AG04450 (cell line): ENCODE measurements around the gene PHF1. TPM values are rescaled to one million over a fixed set of nuclear protein-coding genes. Genes with fewer than 3 reads are reported as not detected.
"Not testable (repeated sequence)": the region's sequence is repeated elsewhere in the genome, so short reads cannot be mapped to it uniquely, and the experiment has no call there.

ENCODE experiments used
- CTCF ChIA-PET: fragments of 300-600, 350-600 bp; formaldehyde crosslinking; extraction: SDS; loops from one replicate; lab custom pipeline; 2022; ENCODE audit warnings: antibody characterized with exemption, inconsistent platforms; lab: Charles Lee
- POLR2A ChIA-PET: fragments of 350-600 bp; formaldehyde crosslinking; extraction: SDS; loops from one replicate; lab custom pipeline; 2021; ENCODE audit warnings: antibody characterized with exemption, inconsistent platforms; lab: Yijun Ruan, JAX
- DNase-seq: peaks from one replicate; pipeline ENCODE4 v3.0.0-alpha.2; 2011; ENCODE audit warnings: low read depth, low spot score
- H3K27ac ChIP-seq: one replicate; pipeline ENCODE4 v1.5.1; 2012; ENCODE audit warnings: low read depth, low read length, control low read depth
- H3K27me3 ChIP-seq: one replicate; pipeline ENCODE4 v1.6.0; 2012; ENCODE audit warnings: low read length; ENCODE audit not compliant: control insufficient read depth, insufficient read depth
- H3K4me3 ChIP-seq: 2 replicates; pipeline ENCODE4 v1.5.1; 2011; ENCODE audit warnings: mild to moderate bottlenecking, low read depth, low read length, control low read depth
- H3K9me3 ChIP-seq: 2 replicates; pipeline ENCODE4 v1.5.1; 2012; ENCODE audit warnings: low read length; ENCODE audit not compliant: control insufficient read depth, insufficient read depth
- CTCF ChIP-seq: IDR thresholded peaks from 2 replicates; pipeline ENCODE4 v1.5.1; 2011; ENCODE audit warnings: low read depth, low read length, control low read depth, inconsistent platforms
- polyA plus RNA-seq: library from polyadenylated mRNA; depleted of rRNA; stranded (reverse); fragments of >200 nt; gene quantifications from 2 replicates; pipeline ENCODE4 v1.2.3, GENCODE V29; 2011

The PHF1 gene
- polyA plus RNA-seq, 1 experiment: 26.6 TPM

- H3K4me3 ChIP-seq: peak overlapping the region; percentile 92
- H3K27ac ChIP-seq: no peak overlapping the region
- no peaks in the 10 kb centered on the region; the same call in 1 of the 2 replicates for H3K9me3 ChIP-seq
- DNase-seq: no peak
- TF ChIP-seq CTCF: no peak
- CTCF ChIA-PET: no interaction called here
- no peaks in the 10 kb centered on the region for H3K27me3 ChIP-seq
- POLR2A ChIA-PET: no interaction called here
These were observed 17.8 kb upstream of the PHF1 start for GRCh38 chr6:33392979-33393378.

- POLR2A ChIA-PET: no interaction called here
- Histone ChIP-seq H3K27me3 (no peaks in the 10 kb centered on the region), H3K27ac (no peak overlapping the region), H3K4me3 (no peak overlapping the region), H3K9me3 (no peaks in the 10 kb centered on the region)
- CTCF ChIA-PET: interaction anchor here (0.6 kb wide), 1 partner anchor 119 kb away, joined by 3 read pairs; no protein-coding TSS in a partner anchor
- DNase-seq: no peak
- TF ChIP-seq CTCF: no peak
These were observed 13.3 kb upstream of the PHF1 start for GRCh38 chr6:33397541-33397940.

GRCh38 chr6:33398601-33399000, 12.2 kb upstream of the PHF1 start:
- H3K9me3 ChIP-seq, H3K27me3 ChIP-seq, CTCF ChIA-PET, POLR2A ChIA-PET, H3K27ac ChIP-seq, H3K4me3 ChIP-seq, DNase-seq: not testable (repeated sequence)

- H3K9me3 ChIP-seq, CTCF ChIA-PET, H3K27me3 ChIP-seq, H3K4me3 ChIP-seq, DNase-seq, H3K27ac ChIP-seq: not testable (repeated sequence)
- POLR2A ChIA-PET: interaction anchor here (0.7 kb wide), 1 partner anchor 215 kb away, joined by 3 read pairs; no protein-coding TSS in a partner anchor
These were observed 10.9 kb upstream of the PHF1 start for GRCh38 chr6:33399881-33400280.

GRCh38 chr6:33404884-33405283, 5.9 kb upstream of the PHF1 start:
- Histone ChIP-seq H3K4me3 (no peak overlapping the region), H3K27me3 (no peaks in the 10 kb centered on the region), H3K9me3 (no peaks in the 10 kb centered on the region), H3K27ac (no peak overlapping the region)
- no peak for TF ChIP-seq CTCF
- POLR2A ChIA-PET: no interaction called here
- DNase-seq: no peak
- CTCF ChIA-PET: no interaction called here

GRCh38 chr6:33405386-33405940, 5.4 kb upstream of the PHF1 start:
- no peaks in the 10 kb centered on the region for H3K9me3 ChIP-seq
- TF ChIP-seq CTCF: no peak
- H3K27ac ChIP-seq: no peak overlapping the region
- no peak for DNase-seq
- ChIA-PET POLR2A (no interaction called here), CTCF (interaction anchor here (0.9 kb wide), 1 partner anchor 14 kb away, joined by 3 read pairs; no protein-coding TSS in a partner anchor)
- H3K4me3 ChIP-seq: no peak overlapping the region
- no peaks in the 10 kb centered on the region for H3K27me3 ChIP-seq
